GM18505 (cell line): ENCODE results near the gene CBX2.

Experiments
- ATAC-seq: cut with Tn5 transposase; IDR thresholded peaks from one replicate; pipeline ENCODE4 v1.9.1; 2021; ENCODE audit not compliant: unreplicated experiment
- POLR2A ChIP-seq: IDR thresholded peaks from 4 replicates; pipeline ENCODE4 v1.6.1; 2011; ENCODE audit warnings: borderline replicate concordance; ENCODE audit not compliant: insufficient read depth, insufficient read length; ENCODE audit errors: extremely low read depth

The CBX2 gene

GRCh38 chr17:79781736-79782575, 4.0 kb downstream of the CBX2 start:
- ATAC-seq, result no peak
- TF ChIP-seq POLR2A, result no peak

DNA sequence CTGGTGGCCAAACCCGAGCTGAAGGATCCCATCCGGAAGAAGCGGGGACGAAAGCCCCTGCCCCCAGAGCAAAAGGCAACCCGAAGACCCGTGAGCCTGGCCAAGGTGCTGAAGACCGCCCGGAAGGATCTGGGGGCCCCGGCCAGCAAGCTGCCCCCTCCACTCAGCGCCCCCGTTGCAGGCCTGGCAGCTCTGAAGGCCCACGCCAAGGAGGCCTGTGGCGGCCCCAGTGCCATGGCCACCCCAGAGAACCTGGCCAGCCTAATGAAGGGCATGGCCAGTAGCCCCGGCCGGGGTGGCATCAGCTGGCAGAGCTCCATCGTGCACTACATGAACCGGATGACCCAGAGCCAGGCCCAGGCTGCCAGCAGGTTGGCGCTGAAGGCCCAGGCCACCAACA, 5.9 kb downstream of the CBX2 start:
- no peak for TF ChIP-seq POLR2A
- no peak for ATAC-seq

DNA sequence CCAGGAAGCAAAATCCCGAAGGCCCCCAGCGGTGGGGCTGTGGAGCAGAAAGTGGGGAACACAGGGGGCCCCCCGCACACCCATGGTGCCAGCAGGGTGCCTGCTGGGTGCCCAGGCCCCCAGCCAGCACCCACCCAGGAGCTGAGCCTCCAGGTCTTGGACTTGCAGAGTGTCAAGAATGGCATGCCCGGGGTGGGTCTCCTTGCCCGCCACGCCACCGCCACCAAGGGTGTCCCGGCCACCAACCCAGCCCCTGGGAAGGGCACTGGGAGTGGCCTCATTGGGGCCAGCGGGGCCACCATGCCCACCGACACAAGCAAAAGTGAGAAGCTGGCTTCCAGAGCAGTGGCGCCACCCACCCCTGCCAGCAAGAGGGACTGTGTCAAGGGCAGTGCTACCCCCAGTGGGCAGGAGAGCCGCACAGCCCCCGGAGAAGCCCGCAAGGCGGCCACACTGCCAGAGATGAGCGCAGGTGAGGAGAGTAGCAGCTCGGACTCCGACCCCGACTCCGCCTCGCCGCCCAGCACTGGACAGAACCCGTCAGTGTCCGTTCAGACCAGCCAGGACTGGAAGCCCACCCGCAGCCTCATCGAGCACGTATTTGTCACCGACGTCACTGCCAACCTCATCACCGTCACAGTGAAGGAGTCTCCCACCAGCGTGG, 6.5 kb downstream of the CBX2 start:
- no peak for ATAC-seq
- TF ChIP-seq POLR2A, result no peak

DNA sequence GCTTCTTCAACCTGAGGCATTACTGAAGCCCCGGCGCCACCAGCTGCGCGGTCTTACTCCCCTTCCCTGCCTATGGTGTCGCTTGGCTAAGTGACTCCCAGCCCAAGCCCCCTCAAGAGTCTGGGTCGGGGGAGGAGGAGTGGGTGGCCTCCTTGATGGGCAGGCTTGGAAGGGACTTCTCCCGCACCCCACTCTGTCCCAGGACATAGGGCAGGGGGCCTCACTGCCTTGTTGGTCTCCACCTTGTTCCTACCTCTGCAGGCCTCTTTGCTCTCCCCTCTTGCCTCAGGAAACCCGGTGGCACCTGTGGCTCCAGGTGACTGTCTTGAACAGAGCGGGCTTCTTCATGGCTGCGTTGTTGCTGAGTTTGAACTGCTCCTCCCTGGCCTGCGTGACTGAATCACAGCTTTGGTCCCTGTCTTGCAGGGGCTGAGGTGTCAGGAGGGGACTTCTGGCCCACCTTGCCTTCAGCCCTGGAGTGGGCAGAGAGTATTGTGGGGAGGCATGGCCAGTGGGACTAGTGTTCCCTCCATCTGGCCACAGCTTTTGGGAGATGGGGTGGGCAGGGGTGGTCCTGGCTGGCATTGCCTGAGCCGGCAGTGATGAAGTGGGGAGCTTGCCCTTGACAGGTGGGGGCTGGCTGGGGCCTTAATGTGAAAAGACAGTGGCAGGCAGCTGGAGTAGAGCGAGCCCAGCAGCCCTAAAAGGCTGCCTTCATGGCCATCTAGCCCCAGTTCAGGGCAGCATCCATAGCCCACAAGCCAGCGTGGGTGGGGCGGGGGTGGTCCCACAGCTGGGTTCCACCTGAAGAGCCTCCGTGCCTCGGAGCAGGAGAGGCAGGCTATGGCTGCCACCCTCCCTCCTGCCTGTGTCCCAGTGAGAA, 7.3 kb downstream of the CBX2 start:
- TF ChIP-seq POLR2A, result no peak
- ATAC-seq, result no peak

DNA sequence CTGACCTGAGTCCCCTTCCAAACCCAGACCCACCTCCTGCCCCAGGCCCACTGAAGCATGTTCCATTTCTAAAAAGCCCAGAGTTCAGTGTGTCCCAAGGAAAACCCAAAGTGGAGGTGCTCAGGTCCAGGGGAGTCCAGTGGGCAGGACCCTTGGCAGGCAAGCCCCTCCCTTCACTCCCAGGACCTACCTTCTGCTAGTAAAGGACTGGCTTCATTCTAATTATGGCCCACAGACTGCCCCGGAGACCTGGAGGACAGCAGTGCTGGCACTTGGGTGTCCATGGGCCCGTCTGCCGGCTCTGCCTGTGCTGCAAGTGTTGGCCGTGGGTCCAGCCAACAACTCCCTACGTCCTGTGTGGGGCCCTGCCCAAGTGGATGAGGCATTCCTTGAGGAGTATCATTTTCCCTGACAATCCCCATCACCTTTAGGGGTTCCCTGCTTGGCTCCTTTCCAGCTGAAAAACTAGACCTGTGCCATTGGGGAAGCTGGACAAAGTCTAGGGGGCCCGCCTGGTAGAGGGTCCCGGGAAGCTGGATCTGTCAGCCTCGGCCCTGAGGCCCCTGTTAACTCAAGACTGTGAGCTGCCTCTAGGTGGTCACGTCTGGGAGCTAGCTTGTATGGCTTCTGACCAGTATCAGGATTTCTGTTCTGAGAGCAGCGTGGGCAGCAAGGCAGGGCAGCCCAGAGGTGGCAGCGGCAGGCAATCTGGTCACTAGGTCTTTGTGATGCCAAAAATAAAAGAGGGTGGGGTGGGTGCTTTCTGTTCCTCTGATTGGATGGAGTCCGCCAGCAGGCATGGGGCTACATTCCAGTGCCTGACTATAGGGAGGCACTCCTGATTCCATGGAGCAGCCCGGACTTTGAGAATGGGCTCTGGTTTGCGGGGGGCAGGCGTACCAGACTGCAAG, 8.2 kb downstream of the CBX2 start:
- no peak for TF ChIP-seq POLR2A
- ATAC-seq, result no peak

DNA sequence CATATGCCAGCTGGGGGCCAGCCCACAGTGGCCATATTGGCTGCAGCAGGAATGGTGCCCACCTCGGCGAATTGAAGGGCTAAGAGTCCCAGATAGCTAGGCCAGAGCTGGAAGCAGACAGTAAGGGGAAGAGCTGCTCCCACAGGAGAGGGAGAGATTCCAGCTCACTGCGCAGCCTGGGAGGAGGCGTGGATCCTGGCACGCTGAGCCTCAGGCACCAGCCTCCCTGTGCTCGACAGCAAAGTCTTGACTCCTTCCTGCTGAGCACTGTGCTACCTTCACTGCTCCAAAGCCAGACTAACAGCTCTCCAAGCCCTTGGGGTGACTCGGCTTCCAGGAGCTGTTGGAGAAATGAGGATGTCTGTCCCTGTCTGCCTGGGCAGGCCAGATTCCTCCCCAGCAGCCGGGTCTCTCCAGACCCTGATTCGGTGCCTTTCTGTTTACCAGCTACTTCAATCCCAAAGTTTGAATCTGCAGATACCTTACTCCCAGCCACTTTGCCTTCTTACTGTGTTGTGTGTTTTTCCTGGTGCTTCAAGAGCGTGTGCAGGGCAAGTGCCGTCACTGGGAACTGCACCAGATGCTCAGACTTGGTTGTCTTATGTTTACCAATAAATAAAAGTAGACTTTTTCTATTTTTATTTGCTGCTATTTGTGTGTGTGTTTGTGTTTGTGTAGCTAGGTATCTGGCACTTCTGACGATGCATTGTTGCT, 9.1 kb downstream of the CBX2 start:
- TF ChIP-seq POLR2A, result no peak
- ATAC-seq, result no peak

DNA sequence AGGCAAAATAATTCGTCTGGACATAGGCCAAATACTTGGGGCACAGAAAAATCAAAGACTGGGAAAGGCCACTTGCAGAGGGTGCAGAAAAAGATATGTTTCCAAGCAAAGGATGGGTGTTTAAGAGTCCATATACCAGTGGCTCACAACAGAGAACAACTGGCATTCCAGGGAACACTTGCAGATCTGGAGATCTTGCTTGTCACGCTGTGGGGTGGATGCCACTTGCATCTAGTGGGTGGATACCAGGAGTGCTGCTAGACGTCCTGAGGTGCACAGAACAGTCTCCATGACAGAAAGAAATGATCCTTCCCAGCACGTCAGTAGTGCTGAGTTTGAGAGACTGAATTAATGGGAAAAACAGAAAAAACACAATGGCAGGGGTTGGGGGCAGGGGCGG, 10.5 kb downstream of the CBX2 start:
- ATAC-seq, result no peak
- no peak for TF ChIP-seq POLR2A

GRCh38 chr17:79788989-79789942, 11.3 kb downstream of the CBX2 start:
- ATAC-seq, result no peak

DNA sequence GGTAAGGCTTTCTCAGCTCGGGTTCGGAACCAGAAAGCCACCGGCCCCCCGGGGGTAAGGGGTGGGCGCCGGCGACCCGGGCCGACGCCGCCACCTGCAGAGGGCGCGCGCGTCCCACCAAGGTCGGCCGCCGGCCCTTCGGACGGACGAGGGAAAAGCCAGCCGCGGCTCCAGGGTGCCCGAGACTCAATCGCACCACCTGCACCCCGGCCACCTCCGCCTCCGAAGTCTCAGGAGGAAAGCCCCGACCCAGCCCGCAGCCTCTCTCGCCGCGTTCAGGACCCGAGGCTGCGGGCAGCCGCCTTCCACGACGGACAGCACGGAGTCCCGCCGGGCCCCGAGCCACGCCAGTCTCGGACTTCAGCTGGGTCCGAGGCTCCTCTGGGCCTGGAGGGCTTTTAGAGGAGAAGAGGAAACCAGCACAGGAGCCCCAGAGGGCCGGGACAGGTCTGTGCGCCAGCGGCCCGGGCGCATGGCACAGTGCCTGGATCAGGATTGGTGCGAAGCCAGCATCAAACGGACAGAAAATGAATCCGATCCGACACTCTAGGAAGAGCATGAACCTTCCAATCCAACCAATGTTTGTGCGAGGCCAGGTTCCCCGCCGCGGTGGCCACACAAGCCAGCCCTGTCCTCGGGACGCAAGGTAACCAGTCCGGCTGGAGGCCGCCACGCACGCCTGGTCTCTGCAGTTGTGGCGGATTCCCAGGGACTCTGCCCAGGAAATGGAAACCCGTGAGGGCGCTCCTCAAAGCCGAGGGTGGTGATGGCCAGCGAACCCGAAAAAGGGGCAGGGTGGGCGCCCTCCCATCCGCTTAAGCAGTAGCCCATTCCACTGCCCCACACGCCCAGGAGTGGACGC, 12.2 kb downstream of the CBX2 start:
- no peak for TF ChIP-seq POLR2A
- no peak for ATAC-seq

More at GRCh38 chr17:79788989-79789942, 11.3 kb downstream of the CBX2 start:
- no peak for TF ChIP-seq POLR2A

DNA sequence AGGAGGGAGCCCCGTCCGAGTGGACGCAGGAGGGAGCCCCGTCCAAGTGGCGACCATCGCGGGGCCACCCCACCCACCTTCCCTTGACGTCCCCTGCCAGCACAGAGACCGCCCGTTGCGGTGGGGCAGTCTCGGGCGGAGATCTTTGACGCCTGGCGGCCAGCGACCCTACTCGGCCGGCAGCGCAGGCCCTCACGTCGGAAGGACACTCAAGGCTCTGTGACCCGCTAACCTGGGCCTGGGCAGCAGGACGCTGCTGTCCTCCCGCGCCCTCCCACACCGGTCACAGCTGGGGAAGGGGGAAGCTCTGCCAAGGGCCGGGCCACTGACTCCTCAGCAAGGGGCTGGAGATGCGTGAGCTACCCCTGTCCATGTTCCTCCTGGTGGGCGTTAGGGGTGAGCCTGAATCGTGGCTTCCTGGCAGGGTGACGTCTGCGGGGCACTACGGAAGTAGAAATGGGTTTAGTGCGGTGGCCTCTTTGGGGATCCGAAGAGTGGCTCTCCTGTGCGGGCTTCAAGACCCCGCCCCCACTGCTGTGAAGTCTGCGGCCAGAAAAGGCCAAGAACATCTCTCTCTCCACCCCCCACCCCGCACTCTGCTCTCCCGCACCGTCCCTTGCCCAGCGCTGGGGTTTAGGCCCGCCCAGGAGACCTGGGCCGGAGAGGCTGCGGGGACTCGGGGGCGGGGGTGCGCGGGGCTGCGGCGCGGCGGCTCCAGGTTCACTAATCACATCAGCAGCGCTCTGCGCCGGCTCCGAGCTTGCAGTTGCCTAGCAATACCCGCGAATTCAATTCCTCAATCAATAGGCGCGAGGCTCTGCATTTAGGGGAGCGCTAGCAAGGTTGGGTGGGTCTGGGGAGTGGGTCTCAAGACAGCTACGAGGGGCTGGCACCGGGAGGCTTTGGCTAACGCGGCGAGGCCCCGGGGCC, 13.1 kb downstream of the CBX2 start:
- no peak for TF ChIP-seq POLR2A
- ATAC-seq, result no peak

GRCh38 chr17:79791735-79792161, 13.8 kb downstream of the CBX2 start:
- TF ChIP-seq POLR2A, result no peak
- ATAC-seq, result no peak
